NT2/D1 (cell line): ENCODE results near the gene UGT2A3.

Experiments used
- DNase-seq: peaks from one replicate; pipeline ENCODE4 v3.0.0-alpha.2; 2011; ENCODE audit warnings: low read depth, low spot score
- H3K27me3 ChIP-seq: 2 replicates; pipeline ENCODE4 v1.6.0; 2011; ENCODE audit warnings: mild to moderate bottlenecking; ENCODE audit not compliant: insufficient read length, insufficient read depth
- H3K36me3 ChIP-seq: 2 replicates; pipeline ENCODE4 v1.6.1; 2011; ENCODE audit warnings: mild to moderate bottlenecking, low read length, mixed read lengths; ENCODE audit not compliant: insufficient read depth, insufficient read length
- H3K4me1 ChIP-seq: 2 replicates; pipeline ENCODE4 v1.5.1; 2011; ENCODE audit not compliant: insufficient read depth, insufficient read length
- H3K4me3 ChIP-seq: 2 replicates; pipeline ENCODE4 v1.5.1; 2011; ENCODE audit warnings: low read depth; ENCODE audit not compliant: insufficient read length
- H3K9ac ChIP-seq: 2 replicates; pipeline ENCODE4 v1.6.0; 2011; ENCODE audit warnings: low read depth; ENCODE audit not compliant: insufficient read length
- H3K9me3 ChIP-seq: 2 replicates; pipeline ENCODE4 v1.5.1; 2011; ENCODE audit warnings: mild to moderate bottlenecking, low read length; ENCODE audit not compliant: insufficient read depth
- SUZ12 ChIP-seq: IDR thresholded peaks from 2 replicates; pipeline ENCODE4 v1.6.1; 2011; ENCODE audit not compliant: insufficient read length, insufficient read depth; ENCODE audit errors: extremely low read depth
- YY1 ChIP-seq: IDR thresholded peaks from 2 replicates; pipeline ENCODE4 v1.6.1; 2011; ENCODE audit not compliant: insufficient read length, insufficient read depth
- ZNF274 ChIP-seq: IDR thresholded peaks from 2 replicates; pipeline ENCODE4 v1.6.1; 2011; ENCODE audit warnings: mild to moderate bottlenecking, low read depth, low read length

Gene UGT2A3

DNA sequence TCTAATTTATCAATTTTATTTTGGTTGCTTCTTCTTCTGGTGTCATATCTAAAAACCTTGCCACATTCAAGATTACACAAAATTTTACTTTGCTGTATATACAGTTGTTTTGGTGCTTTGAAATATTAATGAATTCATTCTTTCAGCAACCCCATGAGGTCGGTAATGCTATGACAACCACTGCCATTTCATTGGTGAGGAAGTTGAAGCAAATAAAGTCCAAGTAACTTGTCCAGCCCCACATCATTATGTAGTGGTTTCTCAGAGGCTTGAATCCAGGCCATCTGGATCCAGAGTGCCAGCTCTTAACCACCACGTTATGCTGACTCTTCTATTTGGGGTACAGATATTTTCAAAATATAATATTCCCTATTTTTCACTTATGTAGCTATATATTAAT lies 42.2 kb downstream of the UGT2A3 start:
- no peak for DNase-seq
- H3K4me1 ChIP-seq = peaks cover under 1% of the 10 kb centered on the region
- no peak overlapping the region for H3K4me3 ChIP-seq
- H3K27me3 ChIP-seq = no peaks in the 10 kb centered on the region
- no peaks in the 10 kb centered on the region for H3K36me3 ChIP-seq
- no peaks in the 10 kb centered on the region for H3K9me3 ChIP-seq
- no peak overlapping the region for H3K9ac ChIP-seq
- TF ChIP-seq SUZ12 = no peak
- no peak for TF ChIP-seq ZNF274
- TF ChIP-seq YY1 = no peak

GRCh38 chr4:68907788-68908700 lies 43.6 kb downstream of the UGT2A3 start:
- no peak overlapping the region for H3K9ac ChIP-seq
- no peak for DNase-seq
- H3K4me3 ChIP-seq = no peak overlapping the region
- H3K4me1 ChIP-seq = peaks cover 2% of the 10 kb centered on the region
- TF ChIP-seq ZNF274 (no peak), SUZ12 (no peak), YY1 (no peak)
- no peaks in the 10 kb centered on the region for H3K36me3 ChIP-seq
- no peaks in the 10 kb centered on the region for H3K9me3 ChIP-seq
- H3K27me3 ChIP-seq = no peaks in the 10 kb centered on the region

DNA sequence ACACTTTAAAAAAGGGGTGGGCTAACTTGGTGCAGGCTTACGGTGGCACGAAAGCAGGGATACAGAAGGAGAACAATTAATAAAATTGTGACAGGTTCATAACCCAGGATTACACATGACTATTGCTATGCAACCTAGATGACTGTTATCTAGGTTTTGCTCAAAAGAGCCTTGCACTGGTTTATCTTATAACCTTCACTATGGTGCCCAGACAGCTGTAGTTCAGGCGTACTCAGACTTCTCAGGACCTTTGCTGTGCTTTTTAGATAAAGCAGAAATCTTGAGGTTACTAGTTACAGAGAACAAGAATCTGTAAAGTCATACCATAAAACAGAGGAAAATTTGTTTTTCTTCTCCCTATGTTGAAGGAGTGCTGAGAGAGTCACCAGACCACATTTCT lies 44.4 kb downstream of the UGT2A3 start:
- DNase-seq = no peak
- Histone ChIP-seq H3K9ac (no peak overlapping the region), H3K27me3 (no peaks in the 10 kb centered on the region), H3K9me3 (no peaks in the 10 kb centered on the region), H3K4me3 (no peak overlapping the region), H3K36me3 (no peaks in the 10 kb centered on the region), H3K4me1 (peaks cover 2% of the 10 kb centered on the region)
- TF ChIP-seq SUZ12 (no peak), YY1 (no peak), ZNF274 (no peak)

GRCh38 chr4:68906780-68907137 lies 44.8 kb downstream of the UGT2A3 start:
- H3K4me1 ChIP-seq = peaks cover 2% of the 10 kb centered on the region
- no peak for DNase-seq
- no peaks in the 10 kb centered on the region for H3K36me3 ChIP-seq
- no peaks in the 10 kb centered on the region for H3K27me3 ChIP-seq
- TF ChIP-seq SUZ12 (no peak), YY1 (no peak)
- no peaks in the 10 kb centered on the region for H3K9me3 ChIP-seq
- no peak overlapping the region for H3K4me3 ChIP-seq
- H3K9ac ChIP-seq = no peak overlapping the region

DNA sequence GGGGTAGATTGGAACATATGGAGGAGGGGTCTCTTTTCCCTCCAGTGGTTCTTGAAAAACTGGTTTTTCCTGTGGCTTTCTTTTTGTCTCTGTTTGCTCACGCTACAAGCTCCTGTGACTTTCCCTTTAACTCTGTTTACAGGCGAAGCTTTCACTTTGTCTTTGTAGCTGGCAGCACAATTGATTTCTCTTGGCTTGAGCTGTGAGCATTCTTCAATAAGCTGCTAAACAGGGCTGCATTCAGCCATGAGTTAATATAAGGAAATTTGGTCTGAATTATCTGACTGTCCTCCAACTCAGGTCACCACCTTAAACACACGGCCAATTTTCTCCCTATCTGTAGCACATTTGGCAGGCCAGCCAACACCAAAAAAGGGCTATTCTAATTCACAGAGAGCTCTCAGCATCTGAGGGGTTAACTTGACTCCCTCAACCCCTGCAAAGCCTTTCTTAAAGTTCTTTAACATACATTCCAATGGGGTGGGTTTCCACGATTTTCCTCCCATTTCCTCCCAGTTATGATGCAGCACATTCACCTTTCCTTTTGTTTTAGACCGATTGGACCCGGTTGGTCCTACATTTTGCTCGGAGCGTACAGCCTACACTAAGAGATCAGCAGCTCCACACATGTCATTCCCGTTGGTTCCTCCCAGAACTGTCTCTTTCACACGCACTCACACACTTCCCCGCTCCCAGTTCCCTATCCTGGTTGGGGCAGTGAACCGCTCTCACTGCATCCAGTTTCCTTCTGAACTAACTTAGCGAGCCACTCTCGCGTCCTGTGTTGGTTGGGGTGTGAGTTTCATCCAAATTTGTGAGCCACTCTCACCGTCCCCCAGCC lies 45.4 kb downstream of the UGT2A3 start:
- DNase-seq = no peak
- Histone ChIP-seq H3K4me3 (no peak overlapping the region), H3K4me1 (peaks cover 2% of the 10 kb centered on the region), H3K9me3 (no peaks in the 10 kb centered on the region), H3K9ac (no peak overlapping the region), H3K36me3 (no peaks in the 10 kb centered on the region), H3K27me3 (no peaks in the 10 kb centered on the region)
- TF ChIP-seq YY1 = no peak
- no peak for TF ChIP-seq SUZ12
- no peak for TF ChIP-seq ZNF274

DNA sequence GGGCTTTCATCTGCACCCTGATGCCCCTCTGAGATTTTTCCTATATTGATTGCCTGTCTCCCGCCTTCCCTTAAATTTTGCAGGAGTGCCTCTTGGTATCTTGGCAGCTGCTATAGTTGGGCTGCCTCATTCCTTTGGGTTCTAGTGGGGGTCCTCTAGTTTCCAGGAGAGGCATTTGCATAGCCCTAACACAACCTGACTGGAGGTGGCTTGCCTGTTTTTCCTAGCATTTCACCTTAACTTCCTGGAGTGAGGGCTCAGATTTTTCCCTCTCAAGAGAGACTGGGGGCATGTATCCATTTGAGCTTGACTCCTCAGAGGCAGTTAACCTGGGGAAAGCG lies 46.0 kb downstream of the UGT2A3 start:
- Histone ChIP-seq H3K9me3 (no peaks in the 10 kb centered on the region), H3K36me3 (no peaks in the 10 kb centered on the region), H3K4me1 (peaks cover 2% of the 10 kb centered on the region), H3K4me3 (no peak overlapping the region), H3K9ac (no peak overlapping the region), H3K27me3 (no peaks in the 10 kb centered on the region)
- TF ChIP-seq ZNF274 (no peak), SUZ12 (no peak), YY1 (no peak)
- no peak for DNase-seq

DNA sequence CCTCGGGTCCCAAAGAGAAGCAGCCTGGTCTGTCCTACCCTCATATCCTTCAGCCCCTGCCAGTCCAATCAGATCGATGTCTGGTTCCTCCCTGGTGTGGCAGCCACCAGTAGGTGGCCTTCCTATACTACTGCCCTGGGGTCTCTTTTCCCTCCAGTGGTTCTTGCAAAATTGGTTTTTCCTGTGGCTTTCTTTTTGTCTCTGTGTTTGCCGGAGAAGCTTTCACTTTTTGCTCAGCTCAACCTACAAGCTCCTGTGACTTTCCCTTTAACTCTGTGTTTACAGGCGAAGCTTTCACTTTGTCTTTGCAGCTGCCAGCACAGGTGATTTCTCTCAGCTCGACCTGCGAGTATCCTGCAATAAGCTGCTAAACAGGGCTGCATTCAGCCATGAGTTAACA lies 46.8 kb downstream of the UGT2A3 start:
- H3K27me3 ChIP-seq = no peaks in the 10 kb centered on the region
- no peak overlapping the region for H3K4me3 ChIP-seq
- H3K4me1 ChIP-seq = peaks cover 2% of the 10 kb centered on the region
- no peak overlapping the region for H3K9ac ChIP-seq
- H3K36me3 ChIP-seq = no peaks in the 10 kb centered on the region
- no peak for DNase-seq
- TF ChIP-seq SUZ12 (no peak), YY1 (no peak), ZNF274 (no peak)
- no peaks in the 10 kb centered on the region for H3K9me3 ChIP-seq
